K562 (cell line): ENCODE results near the gene FBLN7.

Experiments used
- CEBPB ChIP-seq: fragments of 450-650 bp; IDR thresholded peaks from 2 replicates; pipeline ENCODE4 v1.6.1; 2016; ENCODE audit warnings: missing genetic modification characterization, missing compliant biosample characterization
- CTCF ChIP-seq, 3 experiments: IDR thresholded peaks in 2 of 3; conservative IDR thresholded peaks in 1 of 3; 2 replicates each; pipeline ENCODE4 v1.5.1; 2011 to 2012; ENCODE audit warnings: low read length in 3 of 3, mild to moderate bottlenecking in 3 of 3, control low read depth in 2 of 3, improper control_type of control experiment in 1 of 3, inconsistent platforms in 1 of 3, low read depth in 1 of 3, mixed read lengths in 1 of 3, moderate library complexity in 1 of 3; ENCODE audit not compliant: insufficient read depth in 2 of 3
- DEAF1 ChIP-seq: fragments of 450-650 bp; formaldehyde crosslinking; IDR thresholded peaks from 2 replicates; pipeline ENCODE4 v1.4.0; 2020; ENCODE audit warnings: mild to moderate bottlenecking, moderate library complexity
- EZH2 ChIP-seq: IDR thresholded peaks from 2 replicates; pipeline ENCODE4 v1.6.1; 2012; ENCODE audit warnings: low read depth, mild to moderate bottlenecking, inconsistent platforms, low read length, borderline replicate concordance
- FOXA3 ChIP-seq, 2 experiments: fragments of 450-650 bp in 1 of 2; sonication (generic) in 1 of 2; formaldehyde crosslinking; IDR thresholded peaks in 1 of 2; conservative IDR thresholded peaks in 1 of 2; 2 replicates each; pipeline versions ENCODE4 v1.4.0 to v1.8.0; 2020 to 2022; ENCODE audit warnings: mild to moderate bottlenecking in 2 of 2, missing genetic modification reagents in 1 of 2
- ZNF518B ChIP-seq: fragments of 250-450 bp; sonication (Bioruptor Pico); IDR thresholded peaks from 2 replicates; pipeline ENCODE4 v1.5.0; 2021; ENCODE audit warnings: mild to moderate bottlenecking, moderate library complexity

- TF ChIP-seq CTCF (IDR thresholded peaks at IDR 0.05 in 2 of 3, conservative IDR thresholded peaks at IDR 0.05 in 1 of 3; ENCODE audit: insufficient read depth in 2 of 3, low read depth in 1 of 3, low read length in 3 of 3) (no peak), CEBPB (tag) (no peak), FOXA3 (CRISPR knock-in tag; conservative IDR thresholded peaks at IDR 0.05 in 1 of 2, IDR thresholded peaks at IDR 0.05 in 1 of 2) (no peak), ZNF518B (CRISPR knock-in tag) (no peak), EZH2 (no peak), DEAF1 (no peak)
Measured at GRCh38 chr2:112184121-112184520, 45.9 kb downstream of the FBLN7 start.
